GM23338 (cell line): Measurements from ENCODE around the gene AP1AR. TPM values are rescaled to one million over a fixed set of nuclear protein-coding genes. Genes with fewer than 3 reads are reported as not detected.

Experiments used
- ATAC-seq: fragments of 200-7000 bp; cut with Tn5 transposase; 3 replicates; pipeline ENCODE4 v1.9.1; 2020
- DNase-seq: peaks from one replicate; pipeline ENCODE4 v3.0.0-alpha.2; 2015; ENCODE audit warnings: low spot score
- H2AFZ ChIP-seq: fragments of 200-600 bp; sonication (generic); 2 replicates; pipeline ENCODE4 v1.8.0; 2016; ENCODE audit warnings: antibody characterized with exemption, mild to moderate bottlenecking, moderate library complexity
- H3F3A ChIP-seq: fragments of 200-600 bp; sonication (generic); replicated peaks from 2 replicates; pipeline ENCODE4 v1.8.0; 2017; ENCODE audit warnings: antibody characterized with exemption, mixed run types, low read depth
- H3K27ac ChIP-seq: fragments of 200-600 bp; sonication (generic); 2 replicates; pipeline ENCODE4 v1.6.1; 2016; ENCODE audit warnings: low read depth
- H3K27me3 ChIP-seq: fragments of 200-600 bp; sonication (generic); 2 replicates; pipeline ENCODE4 v1.8.0; 2016; ENCODE audit warnings: mild to moderate bottlenecking, mixed run types, moderate library complexity; ENCODE audit not compliant: insufficient read depth
- H3K36me3 ChIP-seq: fragments of 200-600 bp; sonication (generic); 2 replicates; pipeline ENCODE4 v1.8.0; 2016; ENCODE audit warnings: mild to moderate bottlenecking; ENCODE audit not compliant: insufficient read depth
- H3K4me1 ChIP-seq: fragments of 200-600 bp; sonication (generic); 2 replicates; pipeline ENCODE4 v1.8.0; 2016; ENCODE audit warnings: mild to moderate bottlenecking, moderate library complexity; ENCODE audit not compliant: insufficient read depth
- H3K4me2 ChIP-seq: fragments of 200-600 bp; sonication (generic); 2 replicates; pipeline ENCODE4 v1.7.1; 2017; ENCODE audit warnings: mixed run types
- H3K4me3 ChIP-seq: fragments of 200-600 bp; sonication (generic); 2 replicates; pipeline ENCODE4 v1.6.1; 2016; ENCODE audit warnings: mixed run types
- H3K79me2 ChIP-seq: fragments of 200-600 bp; sonication (generic); replicated peaks from 2 replicates; pipeline ENCODE4 v1.8.0; 2017; ENCODE audit warnings: mild to moderate bottlenecking; ENCODE audit not compliant: insufficient read depth
- H3K9me2 ChIP-seq: fragments of 200-600 bp; sonication (generic); 2 replicates; pipeline ENCODE4 v1.8.0; 2017; ENCODE audit not compliant: insufficient read depth
- H4K20me1 ChIP-seq: fragments of 200-600 bp; sonication (generic); replicated peaks from 2 replicates; pipeline ENCODE4 v1.8.0; 2017; ENCODE audit warnings: mild to moderate bottlenecking; ENCODE audit not compliant: insufficient read depth
- H3K27ac Mint-ChIP-seq: 2 replicates; pipeline ENCODE4 v1.8.0; 2020; ENCODE audit warnings: inconsistent platforms, mild to moderate bottlenecking, moderate library complexity, mixed read lengths
- H3K27me3 Mint-ChIP-seq: 3 replicates; pipeline ENCODE4 v1.8.0; 2022; ENCODE audit warnings: low read depth, mild to moderate bottlenecking, moderate library complexity, mixed read lengths, inconsistent platforms; ENCODE audit not compliant: insufficient read depth, poor library complexity
- H3K36me3 Mint-ChIP-seq: 3 replicates; pipeline ENCODE4 v1.8.0; 2021; ENCODE audit warnings: low read depth, mild to moderate bottlenecking, inconsistent platforms, moderate library complexity, mixed read lengths
- H3K4me1 Mint-ChIP-seq: 3 replicates; pipeline ENCODE4 v1.8.0; 2020; ENCODE audit warnings: mild to moderate bottlenecking, inconsistent platforms, mixed read lengths
- H3K4me3 Mint-ChIP-seq: 3 replicates; pipeline ENCODE4 v1.8.0; 2021; ENCODE audit warnings: moderate library complexity, mild to moderate bottlenecking, inconsistent platforms, mixed read lengths
- H3K9me3 Mint-ChIP-seq: 3 replicates; pipeline ENCODE4 v1.8.0; 2020; ENCODE audit warnings: moderate library complexity, mild to moderate bottlenecking, inconsistent platforms, mixed read lengths
- CREB1 ChIP-seq: fragments of 250-450 bp; sonication (Bioruptor Pico); IDR thresholded peaks from 2 replicates; pipeline ENCODE4 v1.5.0; 2020; ENCODE audit warnings: low read depth, mild to moderate bottlenecking, moderate library complexity
- CTCF ChIP-seq, 2 experiments: fragments of 200-600 bp in 1 of 2; sonication (generic) in 1 of 2; conservative IDR thresholded peaks; 2 replicates each; pipeline versions ENCODE4 v1.5.1 to v1.6.1; 2016 to 2017; ENCODE audit warnings: antibody characterized with exemption in 2 of 2, low read depth in 2 of 2, mild to moderate bottlenecking in 2 of 2, moderate library complexity in 1 of 2
- ETS1 ChIP-seq: IDR thresholded peaks from 2 replicates; pipeline ENCODE4 v1.6.1; 2016; ENCODE audit warnings: antibody characterized with exemption
- EZH2 ChIP-seq: fragments of 200-600 bp; sonication (generic); IDR thresholded peaks from one replicate; pipeline ENCODE4 v1.8.0; 2017; ENCODE audit warnings: antibody characterized with exemption, mild to moderate bottlenecking, low read depth; ENCODE audit not compliant: unreplicated experiment
- EZH2phosphoT487 ChIP-seq: fragments of 200-600 bp; sonication (generic); IDR thresholded peaks from one replicate; pipeline ENCODE4 v1.8.1; 2018; ENCODE audit warnings: antibody characterized with exemption; ENCODE audit not compliant: unreplicated experiment
- JUNB ChIP-seq: IDR thresholded peaks from one replicate; pipeline ENCODE4 v1.6.1; 2016; ENCODE audit warnings: antibody characterized with exemption; ENCODE audit not compliant: unreplicated experiment
- NANOG ChIP-seq: IDR thresholded peaks from 2 replicates; pipeline ENCODE4 v1.6.1; 2016; ENCODE audit warnings: antibody characterized with exemption, borderline replicate concordance
- POLR2AphosphoS5 ChIP-seq: IDR thresholded peaks from 2 replicates; pipeline ENCODE4 v1.6.1; 2016; ENCODE audit warnings: antibody characterized with exemption, low read depth
- STAT1 ChIP-seq: IDR thresholded peaks from one replicate; pipeline ENCODE4 v1.6.1; 2016; ENCODE audit warnings: antibody characterized with exemption; ENCODE audit not compliant: unreplicated experiment
- ZNF114 ChIP-seq: fragments of 250-450 bp; sonication (Bioruptor Pico); IDR thresholded peaks from 2 replicates; pipeline ENCODE4 v1.5.0; 2020; ENCODE audit warnings: mild to moderate bottlenecking, moderate library complexity
- ZNF331 ChIP-seq: fragments of 250-450 bp; sonication (Bioruptor Pico); IDR thresholded peaks from 2 replicates; pipeline ENCODE4 v1.5.0; 2020; ENCODE audit warnings: low read depth, mild to moderate bottlenecking, moderate library complexity
- ZNF462 ChIP-seq: fragments of 250-450 bp; sonication (Bioruptor Pico); IDR thresholded peaks from 2 replicates; pipeline ENCODE4 v1.5.0; 2020; ENCODE audit warnings: mild to moderate bottlenecking, moderate library complexity
- polyA plus RNA-seq: library from polyadenylated mRNA; unstranded; fragments of >200 nt; fragmentation: Nextera tagmentation; extraction: Ambion mirVana; gene quantifications from 2 replicates; pipeline ENCODE4 v1.2.1, GENCODE V29; 2016
- total RNA-seq: library from RNA; depleted of rRNA; stranded (reverse); fragments of >200 nt; shearing (Covaris generic); gene quantifications from 2 replicates; pipeline ENCODE4 v1.2.3, GENCODE V29; 2014

Gene AP1AR
- total and polyA plus RNA-seq, 2 experiments from 2014 or later: 17.5 to 28.0 TPM

- Histone ChIP-seq H3K9me2 (no peaks in the 10 kb centered on the region), H3K4me2 (no peak overlapping the region), H2AFZ (no peak overlapping the region), H3K4me1 (no peaks in the 10 kb centered on the region), H3K4me3 (no peak overlapping the region), H3K79me2 (no peaks in the 10 kb centered on the region), H3F3A (no peaks in the 10 kb centered on the region), H4K20me1 (no peaks in the 10 kb centered on the region), H3K27me3 (no peaks in the 10 kb centered on the region), H3K36me3 (no peaks in the 10 kb centered on the region), H3K27ac (no peak overlapping the region)
- ATAC-seq: no peak
- TF ChIP-seq NANOG (no peak), CTCF (conservative IDR thresholded peaks at IDR 0.05; ENCODE audit: low read depth in 2 of 2) (no peak), JUNB (no peak), POLR2AphosphoS5 (no peak), ETS1 (no peak), EZH2phosphoT487 (no peak), ZNF114 (CRISPR knock-in tag) (no peak), CREB1 (CRISPR knock-in tag) (no peak)
- Mint-ChIP-seq H3K27me3 (peaks cover 1% of the 10 kb centered on the region), H3K4me1 (no peaks in the 10 kb centered on the region), H3K4me3 (no peak overlapping the region), H3K9me3 (peaks cover 7% of the 10 kb centered on the region; the same call in 2 of the 3 replicates), H3K36me3 (no peaks in the 10 kb centered on the region), H3K27ac (no peak overlapping the region)
- no peak for DNase-seq
Observed at GRCh38 chr4:112210777-112211176, 20.8 kb upstream of the AP1AR start.

- no peaks in the 10 kb centered on the region for H3K9me2 ChIP-seq
- no peak overlapping the region for H3K4me3 ChIP-seq
- H3K4me3 Mint-ChIP-seq: no peak overlapping the region
- H2AFZ ChIP-seq: no peak overlapping the region
- H3F3A ChIP-seq: no peaks in the 10 kb centered on the region
- no peaks in the 10 kb centered on the region for H3K36me3 ChIP-seq
- peaks cover 7% of the 10 kb centered on the region; the same call in 2 of the 3 replicates for H3K9me3 Mint-ChIP-seq
- no peak overlapping the region for H3K27ac Mint-ChIP-seq
- H4K20me1 ChIP-seq: no peaks in the 10 kb centered on the region
- no peak for TF ChIP-seq NANOG
- TF ChIP-seq ETS1: no peak
- no peak for TF ChIP-seq ZNF331
- no peak for TF ChIP-seq EZH2
- TF ChIP-seq STAT1: no peak
- no peak for TF ChIP-seq JUNB
- TF ChIP-seq POLR2AphosphoS5: no peak
- no peak for TF ChIP-seq ZNF114 (CRISPR knock-in tag)
- no peak for TF ChIP-seq EZH2phosphoT487
- no peak for TF ChIP-seq ZNF462
- no peak for TF ChIP-seq CREB1 (CRISPR knock-in tag)
- ATAC-seq: no peak
- no peaks in the 10 kb centered on the region for H3K4me1 Mint-ChIP-seq
- H3K4me1 ChIP-seq: no peaks in the 10 kb centered on the region
- H3K36me3 Mint-ChIP-seq: no peaks in the 10 kb centered on the region
- peaks cover 1% of the 10 kb centered on the region for H3K27me3 Mint-ChIP-seq
- DNase-seq: no peak
- no peak overlapping the region for H3K4me2 ChIP-seq
- no peak overlapping the region for H3K27ac ChIP-seq
- H3K79me2 ChIP-seq: no peaks in the 10 kb centered on the region
- H3K27me3 ChIP-seq: no peaks in the 10 kb centered on the region
Observed at GRCh38 chr4:112213091-112213490, 18.5 kb upstream of the AP1AR start.
